DOHH2 (cell line): ENCODE measurements around the gene DCAF5.
"Not testable (repeated sequence)": the region's sequence is repeated elsewhere in the genome, so short reads cannot be mapped to it uniquely, and the experiment has no call there.

ENCODE experiments used
- H3F3A ChIP-seq: fragments of 200-600 bp; sonication (generic), shearing (Covaris generic); 2 replicates; pipeline ENCODE4 v1.6.0; 2016; ENCODE audit warnings: antibody characterized with exemption, mild to moderate bottlenecking; ENCODE audit not compliant: control insufficient read depth, insufficient read depth
- H3K27ac ChIP-seq: fragments of 200-600 bp; sonication (generic); 2 replicates; pipeline ENCODE4 v1.5.1; 2014; ENCODE audit warnings: low read depth, mild to moderate bottlenecking, low read length, moderate library complexity
- H3K27me3 ChIP-seq: fragments of 200-600 bp; sonication (generic); 2 replicates; pipeline ENCODE4 v1.6.1; 2014; ENCODE audit warnings: mild to moderate bottlenecking, low read length, mixed read lengths; ENCODE audit not compliant: control insufficient read depth
- H3K36me3 ChIP-seq: fragments of 200-600 bp; sonication (generic); 2 replicates; pipeline ENCODE4 v1.6.1; 2014; ENCODE audit warnings: mild to moderate bottlenecking, low read length, moderate library complexity, mixed read lengths; ENCODE audit not compliant: control insufficient read depth
- H3K4me1 ChIP-seq: fragments of 200-600 bp; sonication (generic); 2 replicates; pipeline ENCODE4 v1.6.1; 2014; ENCODE audit warnings: mild to moderate bottlenecking, low read length, mixed read lengths; ENCODE audit not compliant: control insufficient read depth
- H3K4me2 ChIP-seq: fragments of 200-600 bp; sonication (generic); 2 replicates; pipeline ENCODE4 v1.6.0; 2014; ENCODE audit warnings: mild to moderate bottlenecking, low read length, moderate library complexity
- H3K4me3 ChIP-seq: fragments of 200-600 bp; sonication (generic); 2 replicates; pipeline ENCODE4 v1.5.1; 2014; ENCODE audit warnings: mild to moderate bottlenecking, low read length, mixed read lengths
- H3K79me2 ChIP-seq: fragments of 200-600 bp; sonication (generic); 2 replicates; pipeline ENCODE4 v1.6.1; 2014; ENCODE audit warnings: mild to moderate bottlenecking, low read length, mixed read lengths; ENCODE audit not compliant: control insufficient read depth
- H3K9me2 ChIP-seq: fragments of 200-600 bp; sonication (generic); replicated peaks from 2 replicates; pipeline ENCODE4 v1.6.1; 2014; ENCODE audit warnings: mild to moderate bottlenecking, low read length, mixed read lengths; ENCODE audit not compliant: control insufficient read depth
- H3K9me3 ChIP-seq: fragments of 200-600 bp; sonication (generic); 2 replicates; pipeline ENCODE4 v1.6.1; 2014; ENCODE audit warnings: antibody characterized with exemption, low read length, mixed read lengths; ENCODE audit not compliant: control insufficient read depth, insufficient read depth
- H4K20me1 ChIP-seq: fragments of 200-600 bp; sonication (generic); 2 replicates; pipeline ENCODE4 v1.6.0; 2014; ENCODE audit warnings: low read depth, mild to moderate bottlenecking, antibody characterized with exemption, low read length, moderate library complexity; ENCODE audit not compliant: control insufficient read depth, insufficient read depth
- EZH2phosphoT487 ChIP-seq: fragments of 200-600 bp; sonication (generic); IDR thresholded peaks from 2 replicates; pipeline ENCODE4 v1.6.1; 2017; ENCODE audit warnings: borderline replicate concordance, mild to moderate bottlenecking, antibody characterized with exemption, low read length, moderate library complexity, mixed read lengths
- TF ChIP-seq, protein P1 (sequence below): fragments of 200-600 bp; sonication (generic); IDR thresholded peaks from one replicate; pipeline ENCODE4 v1.5.1; 2014; ENCODE audit warnings: antibody characterized with exemption, mild to moderate bottlenecking, low read depth, low read length; ENCODE audit not compliant: poor library complexity, severe bottlenecking

DCAF5 gene

DNA sequence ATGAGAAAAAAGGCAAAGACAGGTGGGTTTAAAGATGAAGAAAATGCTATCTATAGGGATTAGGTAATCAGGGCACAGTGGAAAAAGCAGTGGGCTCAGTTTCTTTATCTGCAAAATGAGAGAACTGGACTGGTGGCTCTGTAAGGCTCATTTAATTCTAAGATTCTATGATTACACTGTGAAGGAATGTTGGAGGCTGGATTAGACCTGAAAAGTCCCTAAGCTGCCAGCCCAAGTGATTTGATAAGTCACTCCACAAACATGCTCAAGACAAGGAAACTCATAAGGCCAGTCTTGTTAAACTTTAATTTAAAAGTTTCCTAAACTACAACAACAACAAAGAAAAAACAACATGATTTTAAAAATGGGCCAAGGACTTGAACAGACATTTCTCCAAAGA is 75.1 kb downstream of the DCAF5 start:
- Histone ChIP-seq H3K4me3 (no peak overlapping the region), H3K36me3 (peaks cover 17% of the 10 kb centered on the region), H3K27me3 (no peaks in the 10 kb centered on the region), H3K79me2 (no peaks in the 10 kb centered on the region), H3K9me3 (no peaks in the 10 kb centered on the region), H3K4me2 (no peak overlapping the region), H3K4me1 (no peaks in the 10 kb centered on the region), H3F3A (no peaks in the 10 kb centered on the region), H3K27ac (no peak overlapping the region), H4K20me1 (no peaks in the 10 kb centered on the region), H3K9me2 (no peaks in the 10 kb centered on the region)
- TF ChIP-seq, protein P1, sequence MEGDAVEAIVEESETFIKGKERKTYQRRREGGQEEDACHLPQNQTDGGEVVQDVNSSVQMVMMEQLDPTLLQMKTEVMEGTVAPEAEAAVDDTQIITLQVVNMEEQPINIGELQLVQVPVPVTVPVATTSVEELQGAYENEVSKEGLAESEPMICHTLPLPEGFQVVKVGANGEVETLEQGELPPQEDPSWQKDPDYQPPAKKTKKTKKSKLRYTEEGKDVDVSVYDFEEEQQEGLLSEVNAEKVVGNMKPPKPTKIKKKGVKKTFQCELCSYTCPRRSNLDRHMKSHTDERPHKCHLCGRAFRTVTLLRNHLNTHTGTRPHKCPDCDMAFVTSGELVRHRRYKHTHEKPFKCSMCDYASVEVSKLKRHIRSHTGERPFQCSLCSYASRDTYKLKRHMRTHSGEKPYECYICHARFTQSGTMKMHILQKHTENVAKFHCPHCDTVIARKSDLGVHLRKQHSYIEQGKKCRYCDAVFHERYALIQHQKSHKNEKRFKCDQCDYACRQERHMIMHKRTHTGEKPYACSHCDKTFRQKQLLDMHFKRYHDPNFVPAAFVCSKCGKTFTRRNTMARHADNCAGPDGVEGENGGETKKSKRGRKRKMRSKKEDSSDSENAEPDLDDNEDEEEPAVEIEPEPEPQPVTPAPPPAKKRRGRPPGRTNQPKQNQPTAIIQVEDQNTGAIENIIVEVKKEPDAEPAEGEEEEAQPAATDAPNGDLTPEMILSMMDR: no peak
- TF ChIP-seq EZH2phosphoT487: no peak

DNA sequence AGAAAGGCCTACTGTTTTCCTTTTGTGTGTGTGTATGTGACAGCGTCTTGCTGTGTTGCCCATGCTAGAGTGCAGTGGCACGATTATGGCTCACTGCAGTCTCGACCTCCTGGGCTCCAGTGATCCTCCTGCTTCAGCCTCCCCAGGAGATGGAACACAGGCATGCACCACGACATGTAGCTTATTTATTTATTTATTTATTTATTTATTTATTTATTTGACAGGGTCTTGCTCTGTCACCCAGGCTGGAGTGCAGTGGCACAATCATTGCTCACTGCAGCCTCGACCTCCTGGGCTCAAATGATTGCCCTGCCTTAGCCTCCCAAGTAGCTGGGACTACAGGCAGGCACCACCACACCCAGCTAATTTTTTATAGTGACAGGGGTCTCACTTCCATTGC is 75.7 kb downstream of the DCAF5 start:
- H3K4me1 ChIP-seq, H3F3A ChIP-seq, H3K27ac ChIP-seq, H4K20me1 ChIP-seq, H3K9me3 ChIP-seq, H3K9me2 ChIP-seq, H3K27me3 ChIP-seq, H3K4me3 ChIP-seq, H3K4me2 ChIP-seq, H3K79me2 ChIP-seq: not testable (repeated sequence)
- peaks cover 18% of the 10 kb centered on the region for H3K36me3 ChIP-seq

DNA sequence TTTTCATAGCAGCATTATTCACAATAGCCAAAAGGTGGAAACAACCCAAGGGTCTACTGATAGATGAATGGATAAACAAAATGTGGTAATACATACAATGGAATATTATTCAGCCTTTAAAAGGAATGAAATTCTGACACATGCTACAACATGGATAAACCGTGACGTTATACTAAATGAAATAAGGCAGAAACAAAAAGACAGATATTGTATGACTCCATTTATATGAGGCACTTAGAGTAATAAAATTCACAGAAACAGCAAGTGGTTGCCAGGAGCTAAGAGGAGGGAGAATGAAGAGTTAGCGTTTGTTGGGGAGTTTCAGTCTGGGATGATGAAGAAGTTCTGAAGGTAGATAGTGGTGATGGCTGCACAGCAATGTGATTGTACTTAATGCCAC is 76.6 kb downstream of the DCAF5 start:
- H4K20me1 ChIP-seq: no peaks in the 10 kb centered on the region
- H3K27ac ChIP-seq: no peak overlapping the region

DNA sequence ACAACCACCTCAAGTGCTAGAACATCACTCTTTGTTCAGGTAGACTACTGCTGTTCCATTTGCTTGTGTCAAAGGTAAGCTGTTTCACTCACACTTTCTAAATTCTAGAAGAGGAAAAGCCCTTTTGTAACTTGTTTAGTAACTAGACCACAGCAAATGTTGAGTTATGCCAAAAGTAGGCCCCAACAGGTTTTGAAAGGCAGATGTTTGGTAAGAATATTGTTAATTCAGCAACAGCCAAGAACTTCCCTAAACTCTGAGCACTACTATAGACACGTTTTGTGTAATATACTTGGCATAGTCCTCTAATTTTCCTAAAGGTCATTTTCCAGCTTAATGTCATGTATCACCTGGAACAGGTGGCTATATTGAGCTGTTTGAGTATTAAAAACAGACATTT is 79.0 kb downstream of the DCAF5 start:
- no peak overlapping the region for H3K4me2 ChIP-seq
- H3K27me3 ChIP-seq: no peaks in the 10 kb centered on the region
- H3K27ac ChIP-seq: no peak overlapping the region
- TF ChIP-seq EZH2phosphoT487: no peak
- no peak overlapping the region for H3K4me3 ChIP-seq
- H3K36me3 ChIP-seq: peaks cover 24% of the 10 kb centered on the region
- no peaks in the 10 kb centered on the region for H3K9me3 ChIP-seq
- H4K20me1 ChIP-seq: no peaks in the 10 kb centered on the region
- no peaks in the 10 kb centered on the region for H3F3A ChIP-seq
- H3K4me1 ChIP-seq: no peaks in the 10 kb centered on the region
- no peaks in the 10 kb centered on the region for H3K9me2 ChIP-seq
- no peaks in the 10 kb centered on the region for H3K79me2 ChIP-seq

More for the DNA sequence above, 76.6 kb downstream of the DCAF5 start:
- no peaks in the 10 kb centered on the region for H3K9me3 ChIP-seq
- H3K9me2 ChIP-seq: no peaks in the 10 kb centered on the region
- H3K27me3 ChIP-seq: no peaks in the 10 kb centered on the region
- no peak overlapping the region for H3K4me2 ChIP-seq
- no peaks in the 10 kb centered on the region for H3F3A ChIP-seq
- H3K4me1 ChIP-seq: no peaks in the 10 kb centered on the region
- TF ChIP-seq EZH2phosphoT487: no peak
- TF ChIP-seq, protein P1: no peak
- peaks cover 18% of the 10 kb centered on the region for H3K36me3 ChIP-seq
- no peak overlapping the region for H3K4me3 ChIP-seq
- H3K79me2 ChIP-seq: no peaks in the 10 kb centered on the region
